HEK293 (cell line): ENCODE data around the gene MAML3.

Source experiments
- CTCF ChIA-PET: fragments of 350-600 bp; formaldehyde crosslinking; extraction: SDS; loops from one replicate; lab custom pipeline; 2021; ENCODE audit warnings: antibody characterized with exemption; lab: Yijun Ruan, JAX
- POLR2A ChIA-PET: fragments of 300-600 bp; formaldehyde crosslinking; extraction: SDS; loops from one replicate; lab custom pipeline; 2020; ENCODE audit warnings: antibody characterized with exemption, inconsistent platforms; lab: Yijun Ruan, JAX
- H3K27ac ChIP-seq: fragments of 200-500 bp; sonication (Bioruptor generic); 2 replicates; pipeline ENCODE4 v1.5.1; 2014; ENCODE audit warnings: low read depth, low read length, control low read depth, inconsistent platforms; ENCODE audit errors: extremely low read depth
- H3K36me3 ChIP-seq, 2 experiments: fragments of 200-500 bp in 1 of 2; sonication (Bioruptor generic) in 1 of 2; 1 replicate in 1 of 2; 2 replicates in 1 of 2; pipeline ENCODE4 v1.5.1; 2014 to 2017; ENCODE audit warnings: inconsistent platforms in 2 of 2, low read length in 2 of 2; ENCODE audit not compliant: control insufficient read depth in 2 of 2, insufficient read depth in 1 of 2
- H3K4me1 ChIP-seq: fragments of 200-500 bp; sonication (Bioruptor generic); 2 replicates; pipeline ENCODE4 v1.5.1; 2014; ENCODE audit warnings: mild to moderate bottlenecking, low read length, inconsistent platforms; ENCODE audit not compliant: control insufficient read depth, insufficient read depth
- H3K4me3 ChIP-seq: 2 replicates; pipeline ENCODE4 v1.5.1; 2011; ENCODE audit warnings: low read depth, mild to moderate bottlenecking, control low read depth, low read length, moderate library complexity
- H3K9me3 ChIP-seq: fragments of 200-500 bp; sonication (Bioruptor generic); 2 replicates; pipeline ENCODE4 v1.5.1; 2014; ENCODE audit warnings: low read depth, low read length, inconsistent platforms; ENCODE audit not compliant: control insufficient read depth, insufficient read depth
- CTCF ChIP-seq: fragments of 450-650 bp; formaldehyde crosslinking; IDR thresholded peaks from 2 replicates; pipeline ENCODE4 v1.5.1; 2016; ENCODE audit warnings: missing biosample characterization, missing genetic modification characterization
- GLI2 ChIP-seq: fragments of 450-650 bp; formaldehyde crosslinking; IDR thresholded peaks from 2 replicates; pipeline ENCODE4; 2017; ENCODE audit warnings: missing biosample characterization, missing genetic modification characterization, low read depth, borderline replicate concordance
- KLF9 ChIP-seq: fragments of 450-650 bp; formaldehyde crosslinking; IDR thresholded peaks from 2 replicates; pipeline ENCODE4 v1.5.1; 2016; ENCODE audit warnings: missing biosample characterization, missing genetic modification characterization, low read depth
- REST ChIP-seq: fragments of 450-650 bp; formaldehyde crosslinking; IDR thresholded peaks from 2 replicates; pipeline ENCODE4 v1.5.1; 2016; ENCODE audit warnings: missing biosample characterization, missing genetic modification characterization
- ZBTB17 ChIP-seq: fragments of 450-650 bp; formaldehyde crosslinking; IDR thresholded peaks from 2 replicates; pipeline ENCODE4 v1.5.1; 2016; ENCODE audit warnings: missing biosample characterization, missing genetic modification characterization
- ZFP69B ChIP-seq: fragments of 450-650 bp; formaldehyde crosslinking; IDR thresholded peaks from 2 replicates; pipeline ENCODE4 v1.5.1; 2016; ENCODE audit warnings: missing biosample characterization, missing genetic modification characterization
- ZNF311 ChIP-seq: fragments of 450-650 bp; formaldehyde crosslinking; IDR thresholded peaks from 2 replicates; pipeline ENCODE4 v1.5.1; 2017; ENCODE audit warnings: missing biosample characterization, missing genetic modification characterization, borderline replicate concordance
- ZNF621 ChIP-seq: fragments of 450-650 bp; formaldehyde crosslinking; IDR thresholded peaks from 2 replicates; pipeline ENCODE4 v1.5.1; 2017; ENCODE audit warnings: missing biosample characterization, missing genetic modification characterization
- ZNF658 ChIP-seq: fragments of 450-650 bp; formaldehyde crosslinking; IDR thresholded peaks from 2 replicates; pipeline ENCODE4; 2016; ENCODE audit warnings: missing biosample characterization, missing genetic modification characterization
- ZNF677 ChIP-seq: fragments of 450-650 bp; IDR thresholded peaks from 2 replicates; pipeline ENCODE4 v1.5.0; 2018; ENCODE audit warnings: missing biosample characterization, mild to moderate bottlenecking, missing genetic modification characterization, moderate library complexity
- ZNF692 ChIP-seq: fragments of 450-650 bp; formaldehyde crosslinking; IDR thresholded peaks from 2 replicates; pipeline ENCODE4 v1.5.1; 2016; ENCODE audit warnings: missing biosample characterization, missing genetic modification characterization
- TF ChIP-seq, protein P1 (sequence below): fragments of 450-650 bp; IDR thresholded peaks from 2 replicates; pipeline ENCODE4 v1.5.1; 2018; ENCODE audit warnings: missing biosample characterization, mild to moderate bottlenecking, missing genetic modification characterization
- TF ChIP-seq, protein P2 (sequence below): fragments of 450-650 bp; formaldehyde crosslinking; IDR thresholded peaks from 2 replicates; pipeline ENCODE4 v1.5.1; 2016; ENCODE audit warnings: missing biosample characterization, missing genetic modification characterization
- TF ChIP-seq, protein P3 (sequence below): fragments of 450-650 bp; formaldehyde crosslinking; IDR thresholded peaks from 2 replicates; pipeline ENCODE4 v1.5.1; 2016; ENCODE audit warnings: missing biosample characterization, missing genetic modification characterization
- TF ChIP-seq, protein P4 (sequence below): fragments of 450-650 bp; formaldehyde crosslinking; IDR thresholded peaks from 2 replicates; pipeline ENCODE4 v1.5.1; 2016; ENCODE audit warnings: missing biosample characterization, missing genetic modification characterization

MAML3 gene

GRCh38 chr4:139718358-139718757, 435.6 kb downstream of the MAML3 start:
- Histone ChIP-seq H3K9me3 (no peaks in the 10 kb centered on the region), H3K4me3 (no peak overlapping the region), H3K4me1 (no peaks in the 10 kb centered on the region), H3K36me3 (peaks cover 0 to 15% of the 10 kb centered on the region in 2 experiments; a peak in 1 of 3 replicates), H3K27ac (no peak overlapping the region)
- ChIA-PET POLR2A (no interaction called here), CTCF (no interaction called here)
- TF ChIP-seq KLF9 (tag by site-specific recombination) (no peak), CTCF (no peak)
- TF ChIP-seq, protein P1, sequence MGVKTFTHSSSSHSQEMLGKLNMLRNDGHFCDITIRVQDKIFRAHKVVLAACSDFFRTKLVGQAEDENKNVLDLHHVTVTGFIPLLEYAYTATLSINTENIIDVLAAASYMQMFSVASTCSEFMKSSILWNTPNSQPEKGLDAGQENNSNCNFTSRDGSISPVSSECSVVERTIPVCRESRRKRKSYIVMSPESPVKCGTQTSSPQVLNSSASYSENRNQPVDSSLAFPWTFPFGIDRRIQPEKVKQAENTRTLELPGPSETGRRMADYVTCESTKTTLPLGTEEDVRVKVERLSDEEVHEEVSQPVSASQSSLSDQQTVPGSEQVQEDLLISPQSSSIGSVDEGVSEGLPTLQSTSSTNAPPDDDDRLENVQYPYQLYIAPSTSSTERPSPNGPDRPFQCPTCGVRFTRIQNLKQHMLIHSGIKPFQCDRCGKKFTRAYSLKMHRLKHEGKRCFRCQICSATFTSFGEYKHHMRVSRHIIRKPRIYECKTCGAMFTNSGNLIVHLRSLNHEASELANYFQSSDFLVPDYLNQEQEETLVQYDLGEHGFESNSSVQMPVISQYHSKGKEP (tag by site-specific recombination), result no peak

GRCh38 chr4:139715746-139716391, 438.1 kb downstream of the MAML3 start:
- Histone ChIP-seq H3K4me3 (no peak overlapping the region), H3K9me3 (no peaks in the 10 kb centered on the region), H3K27ac (no peak overlapping the region), H3K4me1 (no peaks in the 10 kb centered on the region), H3K36me3 (peaks cover 0 to 15% of the 10 kb centered on the region in 2 experiments; a peak in 1 of 3 replicates)
- ChIA-PET POLR2A (no interaction called here), CTCF (no interaction called here)
- TF ChIP-seq ZFP69B (tag by site-specific recombination), result no peak
- TF ChIP-seq ZNF692 (tag by site-specific recombination), result no peak
- TF ChIP-seq, protein P2, sequence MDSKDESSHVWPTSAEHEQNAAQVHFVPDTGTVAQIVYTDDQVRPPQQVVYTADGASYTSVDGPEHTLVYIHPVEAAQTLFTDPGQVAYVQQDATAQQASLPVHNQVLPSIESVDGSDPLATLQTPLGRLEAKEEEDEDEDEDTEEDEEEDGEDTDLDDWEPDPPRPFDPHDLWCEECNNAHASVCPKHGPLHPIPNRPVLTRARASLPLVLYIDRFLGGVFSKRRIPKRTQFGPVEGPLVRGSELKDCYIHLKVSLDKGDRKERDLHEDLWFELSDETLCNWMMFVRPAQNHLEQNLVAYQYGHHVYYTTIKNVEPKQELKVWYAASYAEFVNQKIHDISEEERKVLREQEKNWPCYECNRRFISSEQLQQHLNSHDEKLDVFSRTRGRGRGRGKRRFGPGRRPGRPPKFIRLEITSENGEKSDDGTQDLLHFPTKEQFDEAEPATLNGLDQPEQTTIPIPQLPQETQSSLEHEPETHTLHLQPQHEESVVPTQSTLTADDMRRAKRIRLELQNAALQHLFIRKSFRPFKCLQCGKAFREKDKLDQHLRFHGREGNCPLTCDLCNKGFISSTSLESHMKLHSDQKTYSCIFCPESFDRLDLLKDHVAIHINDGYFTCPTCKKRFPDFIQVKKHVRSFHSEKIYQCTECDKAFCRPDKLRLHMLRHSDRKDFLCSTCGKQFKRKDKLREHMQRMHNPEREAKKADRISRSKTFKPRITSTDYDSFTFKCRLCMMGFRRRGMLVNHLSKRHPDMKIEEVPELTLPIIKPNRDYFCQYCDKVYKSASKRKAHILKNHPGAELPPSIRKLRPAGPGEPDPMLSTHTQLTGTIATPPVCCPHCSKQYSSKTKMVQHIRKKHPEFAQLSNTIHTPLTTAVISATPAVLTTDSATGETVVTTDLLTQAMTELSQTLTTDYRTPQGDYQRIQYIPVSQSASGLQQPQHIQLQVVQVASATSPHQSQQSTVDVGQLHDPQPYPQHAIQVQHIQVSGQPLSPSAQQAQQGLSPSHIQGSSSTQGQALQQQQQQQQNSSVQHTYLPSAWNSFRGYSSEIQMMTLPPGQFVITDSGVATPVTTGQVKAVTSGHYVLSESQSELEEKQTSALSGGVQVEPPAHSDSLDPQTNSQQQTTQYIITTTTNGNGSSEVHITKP (tag by site-specific recombination), result no peak
- no peak for TF ChIP-seq ZNF311 (tag by site-specific recombination)
- TF ChIP-seq ZNF621 (tag by site-specific recombination), result no peak
- no peak for TF ChIP-seq ZNF658
- TF ChIP-seq, protein P3, sequence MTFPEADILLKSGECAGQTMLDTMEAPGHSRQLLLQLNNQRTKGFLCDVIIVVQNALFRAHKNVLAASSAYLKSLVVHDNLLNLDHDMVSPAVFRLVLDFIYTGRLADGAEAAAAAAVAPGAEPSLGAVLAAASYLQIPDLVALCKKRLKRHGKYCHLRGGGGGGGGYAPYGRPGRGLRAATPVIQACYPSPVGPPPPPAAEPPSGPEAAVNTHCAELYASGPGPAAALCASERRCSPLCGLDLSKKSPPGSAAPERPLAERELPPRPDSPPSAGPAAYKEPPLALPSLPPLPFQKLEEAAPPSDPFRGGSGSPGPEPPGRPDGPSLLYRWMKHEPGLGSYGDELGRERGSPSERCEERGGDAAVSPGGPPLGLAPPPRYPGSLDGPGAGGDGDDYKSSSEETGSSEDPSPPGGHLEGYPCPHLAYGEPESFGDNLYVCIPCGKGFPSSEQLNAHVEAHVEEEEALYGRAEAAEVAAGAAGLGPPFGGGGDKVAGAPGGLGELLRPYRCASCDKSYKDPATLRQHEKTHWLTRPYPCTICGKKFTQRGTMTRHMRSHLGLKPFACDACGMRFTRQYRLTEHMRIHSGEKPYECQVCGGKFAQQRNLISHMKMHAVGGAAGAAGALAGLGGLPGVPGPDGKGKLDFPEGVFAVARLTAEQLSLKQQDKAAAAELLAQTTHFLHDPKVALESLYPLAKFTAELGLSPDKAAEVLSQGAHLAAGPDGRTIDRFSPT (tag by site-specific recombination), result no peak
- no peak for TF ChIP-seq ZBTB17 (tag by site-specific recombination)
- TF ChIP-seq ZNF677 (tag by site-specific recombination), result no peak
- TF ChIP-seq GLI2 (tag by site-specific recombination), result no peak
- TF ChIP-seq, protein P4, sequence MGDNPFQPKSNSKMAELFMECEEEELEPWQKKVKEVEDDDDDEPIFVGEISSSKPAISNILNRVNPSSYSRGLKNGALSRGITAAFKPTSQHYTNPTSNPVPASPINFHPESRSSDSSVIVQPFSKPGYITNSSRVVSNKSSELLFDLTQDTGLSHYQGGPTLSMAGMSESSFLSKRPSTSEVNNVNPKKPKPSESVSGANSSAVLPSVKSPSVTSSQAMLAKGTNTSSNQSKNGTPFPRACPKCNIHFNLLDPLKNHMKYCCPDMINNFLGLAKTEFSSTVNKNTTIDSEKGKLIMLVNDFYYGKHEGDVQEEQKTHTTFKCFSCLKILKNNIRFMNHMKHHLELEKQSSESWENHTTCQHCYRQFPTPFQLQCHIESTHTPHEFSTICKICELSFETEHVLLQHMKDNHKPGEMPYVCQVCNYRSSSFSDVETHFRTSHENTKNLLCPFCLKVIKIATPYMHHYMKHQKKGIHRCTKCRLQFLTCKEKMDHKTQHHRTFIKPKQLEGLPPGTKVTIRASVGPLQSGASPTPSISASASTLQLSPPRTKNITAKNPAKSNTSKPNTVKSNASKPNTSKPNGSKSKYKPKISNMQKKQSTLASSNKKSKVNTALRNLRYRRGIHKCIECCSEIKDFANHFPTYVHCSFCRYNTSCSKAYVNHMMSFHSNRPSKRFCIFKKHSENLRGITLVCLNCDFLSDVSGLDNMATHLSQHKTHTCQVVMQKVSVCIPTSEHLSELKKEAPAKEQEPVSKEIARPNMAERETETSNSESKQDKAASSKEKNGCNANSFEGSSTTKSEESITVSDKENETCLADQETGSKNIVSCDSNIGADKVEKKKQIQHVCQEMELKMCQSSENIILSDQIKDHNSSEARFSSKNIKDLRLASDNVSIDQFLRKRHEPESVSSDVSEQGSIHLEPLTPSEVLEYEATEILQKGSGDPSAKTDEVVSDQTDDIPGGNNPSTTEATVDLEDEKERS (tag by site-specific recombination), result no peak
- TF ChIP-seq REST, result no peak
